Measurements from ENCODE around the gene GFRA1.

The GFRA1 gene

DNA sequence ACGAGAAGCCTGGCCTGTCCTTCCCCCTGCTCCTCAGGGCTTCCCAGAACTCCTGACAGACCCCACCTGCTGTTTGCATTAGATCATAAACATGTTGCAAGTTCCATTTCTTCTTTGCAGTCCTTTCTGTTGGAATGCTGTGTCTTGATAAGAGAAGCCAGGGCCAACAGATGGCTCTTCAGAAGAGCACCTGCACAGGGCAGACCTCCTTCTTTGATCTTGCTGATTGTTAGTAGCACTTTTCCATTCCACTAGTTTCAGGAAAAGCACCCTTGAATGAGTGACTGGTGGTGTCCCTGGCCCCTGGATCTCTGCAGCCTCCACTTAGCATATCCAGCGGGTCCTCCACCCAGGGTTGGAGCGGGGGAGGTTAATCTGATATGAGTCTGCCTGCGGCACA, 243.2 kb downstream of the GFRA1 start:
- DNase-seq (ENCODE audit: low read depth in 2 of 2) = no peak

DNA sequence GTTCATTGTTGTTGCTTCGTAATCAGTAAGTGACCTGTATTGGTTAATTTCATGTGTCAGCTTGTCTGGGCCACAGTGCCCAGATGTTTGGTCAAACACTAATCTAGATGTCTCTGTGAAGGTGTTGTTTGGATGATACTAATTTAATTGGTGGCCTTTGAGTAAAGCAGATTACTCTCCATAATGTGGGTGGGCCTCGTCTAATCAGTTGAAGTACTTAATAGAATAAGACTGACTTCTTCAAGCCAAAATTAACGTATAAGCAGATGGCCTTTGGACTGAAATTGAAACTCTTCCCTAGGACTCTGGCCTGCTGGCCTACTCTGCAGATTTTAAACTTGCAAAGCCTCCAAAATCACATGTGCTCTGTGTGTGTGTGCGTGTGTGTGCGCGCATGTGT, 245.7 kb downstream of the GFRA1 start:
- DNase-seq (ENCODE audit: low read depth in 2 of 2) = no peak

DNA sequence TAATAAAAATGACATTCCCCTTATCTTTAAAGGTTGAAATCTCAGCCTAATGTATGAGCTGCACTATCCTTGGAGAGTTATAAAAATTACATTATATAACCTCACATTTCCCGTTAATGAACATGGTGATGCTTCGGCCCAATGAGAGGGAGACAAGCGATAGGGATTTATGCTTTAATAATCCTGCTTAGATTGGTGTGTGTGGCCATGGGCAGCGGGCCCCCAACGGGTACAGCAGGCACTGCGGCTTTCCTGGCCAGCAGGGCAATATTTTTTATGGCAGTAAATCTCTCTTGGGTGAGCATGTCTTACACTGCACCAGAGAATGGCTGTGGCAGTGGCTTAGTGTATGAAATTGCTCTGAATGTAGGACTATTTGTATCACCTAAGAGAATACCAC, 246.3 kb downstream of the GFRA1 start:
- DNase-seq (ENCODE audit: low read depth in 2 of 2) = no peak

DNA sequence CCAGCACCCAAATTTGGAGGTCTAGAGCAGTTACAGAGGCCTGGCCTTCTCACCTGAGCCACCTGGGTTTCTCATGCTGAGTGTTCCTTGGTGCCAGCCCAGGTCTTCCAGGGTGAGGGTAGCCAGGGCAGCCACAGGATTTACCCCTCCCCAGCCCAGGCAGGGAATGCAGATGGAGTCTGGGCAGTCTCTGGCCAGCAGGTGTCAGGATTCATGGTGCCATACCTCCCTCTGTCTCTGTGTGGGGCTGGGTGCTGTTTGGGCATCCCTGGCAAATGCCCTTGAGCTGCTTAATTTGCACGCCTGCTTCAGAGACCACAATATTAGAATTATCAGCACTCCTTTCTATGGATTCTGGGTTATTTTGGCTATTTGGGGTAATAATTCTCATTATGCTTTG, 246.7 kb downstream of the GFRA1 start:
- no peak for DNase-seq (ENCODE audit: low read depth in 2 of 2)

DNA sequence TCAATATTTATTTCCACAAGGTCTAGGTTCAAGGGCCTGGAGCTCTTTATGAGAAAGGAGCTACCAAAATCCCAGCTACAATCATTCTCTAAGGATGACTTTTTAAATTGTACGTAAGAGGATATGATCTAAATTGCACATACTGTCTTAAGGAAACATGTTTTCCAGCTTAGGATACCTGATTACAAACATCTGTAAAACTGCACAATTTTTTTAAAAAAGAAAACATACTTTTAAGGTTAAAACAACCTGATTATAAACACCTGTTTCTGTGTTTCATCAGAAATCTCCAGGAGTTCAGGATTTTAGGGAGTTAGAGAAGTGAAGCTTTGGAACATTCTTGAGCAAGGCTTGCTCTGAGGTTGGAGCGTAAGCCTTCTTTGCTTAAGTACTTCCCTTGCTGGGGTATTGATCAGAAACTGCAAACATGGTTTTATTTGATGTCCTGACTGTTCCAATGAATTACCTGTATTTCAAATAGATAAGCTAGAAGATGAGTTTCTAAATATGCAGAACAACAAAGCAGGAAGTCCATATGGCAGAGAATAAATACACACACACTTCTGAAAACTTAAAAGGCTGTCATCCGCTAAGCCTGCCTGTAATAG, 248.6 kb downstream of the GFRA1 start:
- DNase-seq (ENCODE audit: low read depth in 2 of 2) = no peak

DNA sequence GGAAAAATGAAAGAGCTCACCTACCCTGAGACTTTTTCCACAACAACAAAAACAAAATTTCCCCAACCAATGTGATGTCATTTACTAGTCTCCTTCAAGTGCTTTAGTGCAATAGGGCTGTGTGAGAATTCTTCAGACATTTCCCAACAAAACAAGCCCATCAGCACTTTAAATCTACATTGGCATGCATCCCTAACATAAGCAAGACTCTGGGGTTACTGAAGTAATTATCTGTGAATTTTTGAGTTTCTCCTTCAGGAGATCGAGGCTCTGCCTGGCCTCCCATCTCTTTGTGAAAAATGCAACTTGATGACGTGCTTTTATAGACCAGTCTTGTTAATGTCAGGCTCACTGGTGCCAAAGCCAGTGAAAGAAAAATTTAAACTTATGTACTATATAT, 255.6 kb downstream of the GFRA1 start:
- no peak for DNase-seq (ENCODE audit: low read depth in 2 of 2)

DNA sequence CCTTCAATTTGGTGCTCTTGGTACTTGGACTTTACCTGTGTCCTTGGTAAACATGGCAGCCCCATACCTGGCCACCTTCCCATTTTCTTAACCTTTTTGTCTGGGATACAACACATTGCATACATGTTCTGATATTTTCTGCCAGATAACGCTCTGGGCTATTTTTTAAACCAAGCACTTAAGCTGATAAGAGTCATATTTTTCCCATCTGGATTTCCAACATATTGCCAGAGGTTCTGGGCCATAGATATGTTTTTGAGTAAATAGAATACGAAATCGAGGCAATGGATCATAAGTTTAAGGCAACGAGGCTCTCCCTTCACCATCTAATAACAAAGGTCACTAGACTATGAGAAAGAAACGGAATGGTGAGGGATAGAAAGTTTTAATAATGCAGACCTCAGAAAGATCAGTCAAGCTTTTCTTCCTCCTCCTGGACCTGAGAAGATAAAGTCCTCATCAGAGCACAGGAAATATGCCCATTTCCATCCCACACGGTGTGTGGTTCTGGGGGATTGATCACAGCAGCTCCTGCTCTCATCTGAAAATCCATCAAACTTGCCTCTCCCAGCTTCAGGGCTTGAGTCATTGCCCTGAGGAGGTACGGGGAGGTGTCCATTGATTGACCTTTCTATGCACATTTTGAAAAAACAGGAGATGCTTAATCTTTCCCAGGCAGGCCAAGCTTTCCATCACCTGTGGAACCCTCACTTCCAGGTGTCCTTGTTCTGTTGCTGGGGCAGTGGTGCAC, 257.2 kb downstream of the GFRA1 start:
- DNase-seq (ENCODE audit: low read depth in 2 of 2) = no peak

DNA sequence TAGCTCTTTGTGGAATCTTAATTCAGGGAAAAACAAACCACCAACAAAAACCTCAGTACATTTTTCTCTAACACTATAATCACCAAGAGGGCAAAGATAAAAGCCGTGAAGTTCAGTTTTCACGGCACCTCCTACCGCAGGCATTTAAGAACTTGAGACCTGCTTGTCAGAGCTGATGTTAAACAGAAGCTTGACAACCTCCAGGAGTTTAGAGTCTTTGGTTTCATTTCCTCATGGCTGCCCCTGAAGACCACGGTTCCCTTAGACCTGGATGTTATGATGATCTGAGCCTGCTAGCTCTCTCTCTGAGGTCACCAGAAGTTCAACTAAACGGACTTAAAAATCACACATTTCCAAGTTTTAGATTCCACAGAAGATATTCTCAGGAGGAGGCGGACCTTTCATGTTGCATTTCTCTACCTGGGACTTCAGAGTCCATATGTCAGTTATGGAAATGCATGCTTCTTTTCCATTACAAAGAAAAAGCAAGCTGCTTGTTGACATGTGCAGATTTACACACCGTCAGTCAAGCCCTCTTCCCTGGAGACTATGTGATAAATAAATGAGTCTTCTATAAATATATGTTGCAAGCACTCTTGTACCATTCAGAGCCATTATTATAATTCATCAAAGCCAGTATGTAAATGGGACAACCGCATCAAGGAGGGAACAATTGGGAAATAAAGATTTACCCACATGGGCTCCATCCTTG, 258.0 kb downstream of the GFRA1 start:
- no peak for DNase-seq (ENCODE audit: low read depth in 2 of 2)

DNA sequence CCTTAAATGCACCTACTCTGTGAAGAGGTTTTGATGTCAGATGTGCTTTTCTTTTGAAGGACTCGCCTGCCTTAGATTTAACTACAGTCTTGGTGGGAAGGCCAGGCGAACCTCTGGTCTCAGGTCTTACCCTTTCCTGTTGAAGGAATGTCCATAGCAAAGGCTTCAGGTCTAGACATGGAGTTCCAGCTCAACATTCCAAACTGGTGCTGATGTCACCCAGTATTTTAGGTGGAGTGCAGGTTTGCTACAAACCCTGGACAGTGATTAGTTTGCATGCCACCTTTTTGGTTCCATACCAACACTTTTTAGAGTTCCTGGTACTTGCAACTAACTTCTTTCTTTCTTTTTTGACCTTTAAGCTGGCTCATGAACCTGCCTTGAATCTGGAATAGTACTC, 258.7 kb downstream of the GFRA1 start:
- no peak for DNase-seq (ENCODE audit: low read depth in 2 of 2)

DNA sequence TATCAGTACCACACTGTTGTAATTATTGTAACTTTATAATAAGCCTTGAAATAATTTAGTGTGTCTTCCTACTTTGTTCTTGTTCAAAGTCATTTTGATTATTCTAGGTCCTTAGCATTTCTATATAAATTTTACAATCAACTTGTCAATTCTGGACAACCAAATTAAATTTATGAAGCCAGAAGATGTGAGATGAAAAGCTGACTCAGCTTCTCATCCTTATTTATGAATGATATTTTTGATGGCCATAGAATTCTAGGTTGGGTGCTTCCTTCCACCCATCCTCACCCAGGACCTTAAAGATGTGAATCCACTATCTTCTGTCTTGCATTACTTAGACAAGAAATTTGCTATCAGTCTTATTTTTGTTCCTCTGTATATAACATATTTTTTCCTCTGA, 261.1 kb downstream of the GFRA1 start:
- no peak for DNase-seq (ENCODE audit: low read depth in 2 of 2)

DNA sequence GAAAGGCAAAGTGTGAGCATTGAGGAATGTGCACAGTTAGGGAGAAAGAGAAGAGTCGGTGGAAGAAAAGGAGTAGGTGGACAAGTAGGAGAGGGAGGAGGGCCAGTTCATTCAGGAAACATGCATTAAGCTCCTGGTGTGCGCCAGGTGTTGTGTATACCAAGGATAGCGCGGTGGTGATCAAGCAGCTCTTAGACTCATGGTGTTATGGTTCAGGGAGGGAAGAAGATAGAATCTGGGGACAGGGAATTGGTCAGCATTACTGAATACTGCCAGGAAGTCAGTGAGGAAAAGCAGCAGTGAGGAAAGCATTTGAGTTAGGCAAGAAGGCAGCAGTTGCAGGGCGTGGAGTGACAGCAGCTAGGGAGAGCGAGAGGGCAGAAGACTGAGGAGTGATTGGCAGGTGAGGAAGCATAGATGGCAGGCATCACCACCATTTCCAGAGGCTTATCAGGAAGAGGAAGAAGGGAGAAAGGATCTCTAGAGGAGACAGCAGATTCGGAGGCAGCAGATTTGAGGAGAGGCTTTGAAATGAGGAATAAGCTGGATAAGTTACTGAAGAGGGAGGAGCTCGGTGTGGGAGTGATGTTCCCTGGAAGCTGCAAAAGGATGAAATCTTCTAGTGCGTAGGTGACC, 265.6 kb downstream of the GFRA1 start:
- DNase-seq (ENCODE audit: low read depth in 2 of 2) = no peak
